Measurements from ENCODE around the gene STK39. TPM values are rescaled to one million over a fixed set of nuclear protein-coding genes. Genes with fewer than 3 reads are reported as not detected.
A peak's percentile ranks its signal among the peaks of the same experiment; 100 is the strongest.

STK39 gene
- total and polyA plus RNA-seq, 2 of the 4 experiments (the other 2 are of a cell fraction), result 11.8 to 16.4 TPM

DNA sequence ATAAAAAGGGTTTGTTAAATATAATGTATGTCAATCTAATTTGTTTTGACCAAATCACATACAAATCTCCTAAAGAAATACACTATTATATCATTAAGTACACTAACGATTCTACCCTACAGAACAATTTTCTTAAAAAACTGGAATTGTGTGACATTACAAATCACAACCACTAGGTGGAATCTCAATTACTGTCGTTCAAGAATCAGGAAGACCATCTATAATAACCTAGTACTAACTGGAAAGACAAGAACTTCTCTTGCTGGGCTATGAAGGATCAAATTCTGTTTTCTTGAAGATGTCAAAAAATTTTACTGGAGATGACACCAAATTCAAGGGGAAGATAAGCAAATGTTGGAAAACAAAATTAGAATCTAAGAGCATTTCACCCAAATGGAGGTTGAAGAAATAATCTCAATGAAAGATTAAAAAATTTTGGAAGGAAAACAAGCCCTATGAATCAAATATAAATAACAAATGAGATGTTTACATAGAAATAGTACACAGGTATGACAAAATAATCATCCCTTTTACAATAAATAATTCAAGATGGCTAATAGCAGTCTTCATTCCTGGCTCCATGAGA is 110.9 kb downstream of the STK39 start:
- in situ Hi-C loops (cut with MboI; ENCODE audit: low sequenced_read_pairs) (loop anchor here (25.0 kb wide), 1 partner anchor 751 kb away; the partner anchor contains the start of gene SPC25), intact Hi-C loops (cut with micrococcal nuclease) (loop anchor here (1.0 to 10.0 kb wide), 5 partner anchors 111 to 778 kb away; partner anchors contain the start of gene STK39), dilution Hi-C loops (cut with HindIII; ENCODE audit: low sequenced_read_pairs, unreplicated experiment) (no loop called here)
- no peaks in the 10 kb centered on the region; the same call in 1 of the 2 replicates for H4K20me1 ChIP-seq (ENCODE audit: insufficient read depth, low read length)
- peaks cover 3% of the 10 kb centered on the region; the same call in 1 of the 2 replicates for H3K9me1 ChIP-seq (ENCODE audit: insufficient read depth, low read length)
- no peak overlapping the region for H3K4me3 ChIP-seq (ENCODE audit: insufficient read depth, low read depth, low read length)
- H3K27ac ChIP-seq (ENCODE audit: insufficient read depth, low read length), result no peak overlapping the region
- no peak overlapping the region for H4K5ac ChIP-seq (ENCODE audit: low read depth, low read length)
- H3K4me2 ChIP-seq (ENCODE audit: low read depth, low read length), result no peak overlapping the region
- H4K8ac ChIP-seq (ENCODE audit: low read depth in 2 of 2, low read length in 2 of 2), result no peak overlapping the region
- peaks cover 12% of the 10 kb centered on the region for H3K36me3 ChIP-seq (ENCODE audit: control insufficient read depth, insufficient read depth, low read length)
- H3K4me1 ChIP-seq (ENCODE audit: control insufficient read depth, insufficient read depth, low read length), result peaks cover 4% of the 10 kb centered on the region
- BruUV-seq (replicated peaks), result no TSS peak
- no peaks in the 10 kb centered on the region for H3K27me3 ChIP-seq (ENCODE audit: control insufficient read depth, insufficient read depth, low read length)
- TF ChIP-seq BHLHE40 (IDR thresholded peaks at IDR 0.05; ENCODE audit: low read depth, low read length), result no peak
- no peak for TF ChIP-seq RCOR1 (IDR thresholded peaks at IDR 0.05; ENCODE audit: insufficient replicate concordance, low read length)
- TF ChIP-seq SMC3 (IDR thresholded peaks at IDR 0.05; ENCODE audit: low read depth, low read length), result peak; percentile 47; the same call in 1 of the 2 replicates
- TF ChIP-seq, protein P1, sequence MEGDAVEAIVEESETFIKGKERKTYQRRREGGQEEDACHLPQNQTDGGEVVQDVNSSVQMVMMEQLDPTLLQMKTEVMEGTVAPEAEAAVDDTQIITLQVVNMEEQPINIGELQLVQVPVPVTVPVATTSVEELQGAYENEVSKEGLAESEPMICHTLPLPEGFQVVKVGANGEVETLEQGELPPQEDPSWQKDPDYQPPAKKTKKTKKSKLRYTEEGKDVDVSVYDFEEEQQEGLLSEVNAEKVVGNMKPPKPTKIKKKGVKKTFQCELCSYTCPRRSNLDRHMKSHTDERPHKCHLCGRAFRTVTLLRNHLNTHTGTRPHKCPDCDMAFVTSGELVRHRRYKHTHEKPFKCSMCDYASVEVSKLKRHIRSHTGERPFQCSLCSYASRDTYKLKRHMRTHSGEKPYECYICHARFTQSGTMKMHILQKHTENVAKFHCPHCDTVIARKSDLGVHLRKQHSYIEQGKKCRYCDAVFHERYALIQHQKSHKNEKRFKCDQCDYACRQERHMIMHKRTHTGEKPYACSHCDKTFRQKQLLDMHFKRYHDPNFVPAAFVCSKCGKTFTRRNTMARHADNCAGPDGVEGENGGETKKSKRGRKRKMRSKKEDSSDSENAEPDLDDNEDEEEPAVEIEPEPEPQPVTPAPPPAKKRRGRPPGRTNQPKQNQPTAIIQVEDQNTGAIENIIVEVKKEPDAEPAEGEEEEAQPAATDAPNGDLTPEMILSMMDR (conservative IDR thresholded peaks at IDR 0.05; ENCODE audit: low read depth, low read length), result peak; percentile 52
- TF ChIP-seq RAD21 (IDR thresholded peaks at IDR 0.05; ENCODE audit: low read length), result peak; percentile 47
- H3K14ac ChIP-seq (replicated peaks; ENCODE audit: low read depth, low read length), result no peak overlapping the region
- H2BK5ac ChIP-seq (ENCODE audit: low read depth, low read length, poor library complexity, severe bottlenecking), result no peak overlapping the region
- no peaks in the 10 kb centered on the region for H3K9me3 ChIP-seq (ENCODE audit: control insufficient read depth, insufficient read depth, low read length)
- H2AK9ac ChIP-seq (replicated peaks; ENCODE audit: low read depth, low read length, poor library complexity), result no peak overlapping the region
- no peak overlapping the region for H2AFZ ChIP-seq (replicated peaks; ENCODE audit: low read length, poor library complexity)
- ChIA-PET POLR2A (ENCODE audit: unreplicated experiment) (no interaction called here), CTCF (no interaction called here)
- no peak overlapping the region for H2BK20ac ChIP-seq (ENCODE audit: low read depth, low read length)
- no peak overlapping the region for H3K23ac ChIP-seq (ENCODE audit: low read depth, low read length)
- H2BK120ac ChIP-seq (ENCODE audit: low read depth, low read length), result no peak overlapping the region
- H2BK15ac ChIP-seq (ENCODE audit: low read depth, low read length), result no peak overlapping the region
- DNase-seq (peak; percentile 48), ATAC-seq (ENCODE audit: low read depth) (0 out of 2 replicates have a peak, but pooled peaks have one; percentile 36)
- no peak overlapping the region for H3K56ac ChIP-seq (ENCODE audit: extremely low read depth, insufficient read depth, low read length)
- no peak overlapping the region for H3K9ac ChIP-seq (ENCODE audit: low read depth, low read length)
- no peak overlapping the region for H2AK5ac ChIP-seq (ENCODE audit: low read depth, low read length)
- no peak overlapping the region for H3K4ac ChIP-seq (ENCODE audit: low read depth, low read length)
- H4K91ac ChIP-seq (ENCODE audit: insufficient read depth, low read depth, low read length), result no peak overlapping the region
- H3K18ac ChIP-seq (ENCODE audit: low read depth, low read length), result no peak overlapping the region
- WGBS, 2 experiments (ENCODE audit: extremely low coverage in 2 of 2, insufficient read length in 1 of 2), result no CpG with 5 or more reads among the region's 2 CpGs
- H3K79me1 ChIP-seq (ENCODE audit: low read depth in 1 of 2, low read length in 2 of 2), result peaks cover 10 to 29% of the 10 kb centered on the region in 2 experiments
